Measurements from ENCODE around the gene KLRC1. TPM values are rescaled to one million over a fixed set of nuclear protein-coding genes. Genes with fewer than 3 reads are reported as not detected.
"Not testable (repeated sequence)": the region's sequence is repeated elsewhere in the genome, so short reads cannot be mapped to it uniquely, and the experiment has no call there.

The KLRC1 gene
- total RNA-seq, 4 donors from 2014 or later: 0.28 to 2.2 (median 1.2) TPM

GRCh38 chr12:10400829-10401228 is 52.3 kb downstream of the KLRC1 start:
- DNase-seq (ENCODE audit: low spot score) (no peak), ATAC-seq (ENCODE audit: low FRiP score) (no peak)
- TF ChIP-seq CTCF (IDR thresholded peaks at IDR 0.05): no peak

GRCh38 chr12:10398168-10398567 is 55.0 kb downstream of the KLRC1 start:
- ATAC-seq (ENCODE audit: low FRiP score) (no peak), DNase-seq (ENCODE audit: low spot score) (no peak)
- no peak for TF ChIP-seq CTCF (IDR thresholded peaks at IDR 0.05)

GRCh38 chr12:10397296-10397695 is 55.9 kb downstream of the KLRC1 start:
- no peak for TF ChIP-seq CTCF (IDR thresholded peaks at IDR 0.05)
- no peak for ATAC-seq (ENCODE audit: low FRiP score)
- no peak for DNase-seq (ENCODE audit: low spot score)

- DNase-seq (ENCODE audit: low spot score); ATAC-seq (ENCODE audit: low FRiP score): not testable (repeated sequence)
Measured at GRCh38 chr12:10396176-10396575, 57.0 kb downstream of the KLRC1 start.

Other genes starting within 250 kb of the KLRC1 start
- 100 to 1,000 TPM; 165 to 335 (median 268) TPM for gene GABARAPL1, start 240.5 kb downstream of the KLRC1 start, total RNA-seq
- gene KLRD1, start 145.5 kb downstream of the KLRC1 start, total RNA-seq: 1 to 10 TPM; 2.2 to 4.6 (median 3.1) TPM
- 1 to 10 TPM; 2.7 to 6.5 (median 4.2) TPM for gene KLRK1, start 63.3 kb downstream of the KLRC1 start, total RNA-seq
- under 1 TPM in 2 of 4 donors, not detected in 2; 0.63 to 0.96 TPM for gene KLRC4, start 43.6 kb downstream of the KLRC1 start, total RNA-seq
- 1 to 10 TPM in 1 of 4 donors, not detected in 3; 1.3 TPM for gene KLRC3, start 32.8 kb downstream of the KLRC1 start, total RNA-seq
- gene KLRC2, start 17.4 kb downstream of the KLRC1 start, total RNA-seq: under 1 TPM in 3 of 4 donors, not detected in 1; 0.37 to 0.72 (median 0.69) TPM
- not detected for gene EIF2S3B, start 52.5 kb upstream of the KLRC1 start, total RNA-seq
- gene MAGOHB, start 160.2 kb upstream of the KLRC1 start, total RNA-seq: 10 to 100 TPM in 1 of 4 donors, 1 to 10 TPM in 3; 4.9 to 12.6 (median 7.6) TPM
- gene STYK1, start 220.7 kb upstream of the KLRC1 start, total RNA-seq: under 1 TPM in 2 of 4 donors, not detected in 2; 0.32 to 0.56 TPM

All from omental fat pad (tissue), 4 donors.